ENCODE measurements around the gene C3orf38. TPM values are rescaled to one million over a fixed set of nuclear protein-coding genes. Genes with fewer than 3 reads are reported as not detected.

The C3orf38 gene
- total and polyA plus RNA-seq, 2 experiments from 2014 or later: 22.2 to 30.5 TPM

DNA sequence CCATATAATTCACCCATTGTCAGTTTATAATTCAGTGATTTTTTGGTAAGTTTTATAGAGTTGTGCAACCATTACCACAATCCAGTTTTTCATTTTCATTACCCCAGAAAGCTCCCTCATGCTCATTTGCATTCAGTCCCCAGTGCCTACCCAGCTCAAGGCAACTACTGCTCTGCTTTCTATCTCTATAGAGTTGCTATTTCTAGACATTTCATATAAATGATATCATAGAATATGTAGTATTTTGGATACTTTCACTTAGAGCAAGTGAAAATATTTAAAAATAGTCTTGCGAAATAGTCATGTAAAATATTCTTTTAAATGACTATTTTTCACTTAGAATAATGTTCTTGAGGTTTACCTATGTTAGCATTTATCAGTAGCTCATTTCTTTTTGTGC is 48.6 kb upstream of the C3orf38 start (continued):
- no peak for TF ChIP-seq ZNF462 (CRISPR knock-in tag; IDR thresholded peaks at IDR 0.05)
- TF ChIP-seq ZNF114 (CRISPR knock-in tag; IDR thresholded peaks at IDR 0.05): no peak
- TF ChIP-seq NANOG (IDR thresholded peaks at IDR 0.05; ENCODE audit: borderline replicate concordance): no peak

DNA sequence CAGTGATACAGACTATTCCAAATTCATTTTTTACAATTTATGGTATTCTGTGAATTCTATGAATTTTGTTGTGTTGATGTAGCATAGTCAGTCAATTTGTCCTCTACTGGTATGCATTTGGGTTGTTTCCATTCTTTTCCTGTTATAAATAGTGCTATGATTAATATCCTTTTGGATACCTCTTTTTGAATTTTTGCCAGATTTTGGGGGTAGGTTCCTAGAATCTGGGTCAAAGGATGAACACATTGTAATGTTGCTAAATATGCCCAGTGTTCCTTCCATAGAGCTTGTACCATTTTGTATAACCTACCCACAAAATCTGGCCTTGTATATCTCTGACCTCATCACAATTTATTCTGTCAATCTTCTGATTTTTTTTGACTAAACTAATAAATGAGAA is 44.4 kb upstream of the C3orf38 start:
- Mint-ChIP-seq H3K9me3 (no peaks in the 10 kb centered on the region), H3K27ac (no peak overlapping the region), H3K4me3 (no peak overlapping the region), H3K27me3 (ENCODE audit: insufficient read depth, low read depth, poor library complexity) (no peaks in the 10 kb centered on the region), H3K4me1 (no peaks in the 10 kb centered on the region), H3K36me3 (ENCODE audit: low read depth) (peaks cover 6% of the 10 kb centered on the region; the same call in 2 of the 3 replicates)
- H3K79me2 ChIP-seq (replicated peaks; ENCODE audit: insufficient read depth): no peaks in the 10 kb centered on the region
- no peak for DNase-seq (ENCODE audit: low spot score)
- no peak for ATAC-seq
- peaks cover 6% of the 10 kb centered on the region; the same call in 1 of the 2 replicates for H3K36me3 ChIP-seq (ENCODE audit: insufficient read depth)
- H3K4me1 ChIP-seq (ENCODE audit: insufficient read depth): no peaks in the 10 kb centered on the region
- no peaks in the 10 kb centered on the region for H3F3A ChIP-seq (replicated peaks; ENCODE audit: low read depth)
- H3K27me3 ChIP-seq (ENCODE audit: insufficient read depth): no peaks in the 10 kb centered on the region
- no peak overlapping the region for H3K4me2 ChIP-seq
- no peaks in the 10 kb centered on the region for H4K20me1 ChIP-seq (replicated peaks; ENCODE audit: insufficient read depth)
- no peak overlapping the region for H2AFZ ChIP-seq
- no peak overlapping the region for H3K27ac ChIP-seq (ENCODE audit: low read depth)
- no peaks in the 10 kb centered on the region for H3K9me2 ChIP-seq (ENCODE audit: insufficient read depth)
- H3K4me3 ChIP-seq: no peak overlapping the region
- no peak for TF ChIP-seq POLR2AphosphoS5 (IDR thresholded peaks at IDR 0.05; ENCODE audit: low read depth)
- TF ChIP-seq ZNF331 (CRISPR knock-in tag; IDR thresholded peaks at IDR 0.05; ENCODE audit: low read depth): no peak
- TF ChIP-seq CTCF (conservative IDR thresholded peaks at IDR 0.05; ENCODE audit: low read depth in 2 of 2): no peak
- no peak for TF ChIP-seq NANOG (IDR thresholded peaks at IDR 0.05; ENCODE audit: borderline replicate concordance)
- no peak for TF ChIP-seq STAT1 (IDR thresholded peaks at IDR 0.05; ENCODE audit: unreplicated experiment)
- no peak for TF ChIP-seq ZNF114 (CRISPR knock-in tag; IDR thresholded peaks at IDR 0.05)
- no peak for TF ChIP-seq REST (IDR thresholded peaks at IDR 0.05; ENCODE audit: unreplicated experiment)
- no peak for TF ChIP-seq EZH2phosphoT487 (IDR thresholded peaks at IDR 0.05; ENCODE audit: unreplicated experiment)
- TF ChIP-seq, protein P1, sequence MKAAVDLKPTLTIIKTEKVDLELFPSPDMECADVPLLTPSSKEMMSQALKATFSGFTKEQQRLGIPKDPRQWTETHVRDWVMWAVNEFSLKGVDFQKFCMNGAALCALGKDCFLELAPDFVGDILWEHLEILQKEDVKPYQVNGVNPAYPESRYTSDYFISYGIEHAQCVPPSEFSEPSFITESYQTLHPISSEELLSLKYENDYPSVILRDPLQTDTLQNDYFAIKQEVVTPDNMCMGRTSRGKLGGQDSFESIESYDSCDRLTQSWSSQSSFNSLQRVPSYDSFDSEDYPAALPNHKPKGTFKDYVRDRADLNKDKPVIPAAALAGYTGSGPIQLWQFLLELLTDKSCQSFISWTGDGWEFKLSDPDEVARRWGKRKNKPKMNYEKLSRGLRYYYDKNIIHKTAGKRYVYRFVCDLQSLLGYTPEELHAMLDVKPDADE (IDR thresholded peaks at IDR 0.05): no peak
- TF ChIP-seq JUNB (IDR thresholded peaks at IDR 0.05; ENCODE audit: unreplicated experiment): no peak
- no peak for TF ChIP-seq CREB1 (CRISPR knock-in tag; IDR thresholded peaks at IDR 0.05; ENCODE audit: low read depth)
- no peak for TF ChIP-seq EZH2 (IDR thresholded peaks at IDR 0.05; ENCODE audit: low read depth, unreplicated experiment)

Data from GM23338 (cell line).